A673 (cell line): ENCODE data around the gene TEX22.

ENCODE experiments used
- EZH2 ChIP-seq: fragments of 200-600 bp; sonication (generic); IDR thresholded peaks from 2 replicates; pipeline ENCODE4 v1.6.1; 2017; ENCODE audit warnings: borderline replicate concordance, low read depth, mild to moderate bottlenecking, mixed read lengths, antibody characterized with exemption, low read length; ENCODE audit not compliant: poor library complexity, severe bottlenecking
- TF ChIP-seq, protein P1 (sequence below): fragments of 300-800, 200-600 bp; sonication (generic); conservative IDR thresholded peaks from 2 replicates; pipeline ENCODE4 v1.5.1; 2017; ENCODE audit warnings: low read depth, mild to moderate bottlenecking, antibody characterized with exemption, low read length, moderate library complexity, mixed read lengths

DNA sequence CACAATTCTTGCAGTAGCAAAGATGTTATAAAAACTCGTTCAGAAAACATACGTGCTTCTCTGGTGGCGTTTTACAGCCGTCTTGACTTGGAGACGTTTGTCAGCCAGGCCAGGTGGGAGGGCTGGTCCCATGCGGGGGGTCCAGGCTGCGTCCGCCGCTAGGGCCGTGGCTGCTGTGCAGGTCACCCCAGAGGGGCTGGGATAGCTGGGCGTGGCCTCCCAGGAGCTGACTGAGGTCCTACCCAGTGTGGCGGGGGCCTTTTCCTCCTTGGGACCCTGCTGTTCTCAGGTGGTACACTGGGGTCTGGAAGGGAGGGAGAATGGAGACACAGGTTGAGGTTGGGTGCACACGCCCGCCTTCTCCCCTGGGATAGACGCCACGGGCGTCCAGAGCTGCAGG lies 46.5 kb downstream of the TEX22 start:
- TF ChIP-seq, protein P1, sequence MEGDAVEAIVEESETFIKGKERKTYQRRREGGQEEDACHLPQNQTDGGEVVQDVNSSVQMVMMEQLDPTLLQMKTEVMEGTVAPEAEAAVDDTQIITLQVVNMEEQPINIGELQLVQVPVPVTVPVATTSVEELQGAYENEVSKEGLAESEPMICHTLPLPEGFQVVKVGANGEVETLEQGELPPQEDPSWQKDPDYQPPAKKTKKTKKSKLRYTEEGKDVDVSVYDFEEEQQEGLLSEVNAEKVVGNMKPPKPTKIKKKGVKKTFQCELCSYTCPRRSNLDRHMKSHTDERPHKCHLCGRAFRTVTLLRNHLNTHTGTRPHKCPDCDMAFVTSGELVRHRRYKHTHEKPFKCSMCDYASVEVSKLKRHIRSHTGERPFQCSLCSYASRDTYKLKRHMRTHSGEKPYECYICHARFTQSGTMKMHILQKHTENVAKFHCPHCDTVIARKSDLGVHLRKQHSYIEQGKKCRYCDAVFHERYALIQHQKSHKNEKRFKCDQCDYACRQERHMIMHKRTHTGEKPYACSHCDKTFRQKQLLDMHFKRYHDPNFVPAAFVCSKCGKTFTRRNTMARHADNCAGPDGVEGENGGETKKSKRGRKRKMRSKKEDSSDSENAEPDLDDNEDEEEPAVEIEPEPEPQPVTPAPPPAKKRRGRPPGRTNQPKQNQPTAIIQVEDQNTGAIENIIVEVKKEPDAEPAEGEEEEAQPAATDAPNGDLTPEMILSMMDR, result no peak
- no peak for TF ChIP-seq EZH2
